ENCODE results near the gene LDLRAP1.

Gene LDLRAP1

GRCh38 chr1:25543425-25544242 is at the start of gene LDLRAP1:
LDLRAP1 (plus strand) TSS chr1:25543606; CDS start chr1:25543699, 93 bp downstream.
- peak; percentile 56 for DNase-seq

- DNase-seq: no peak
Measured at GRCh38 chr1:25494952-25495351, 48.5 kb upstream of the LDLRAP1 start.

DNA sequence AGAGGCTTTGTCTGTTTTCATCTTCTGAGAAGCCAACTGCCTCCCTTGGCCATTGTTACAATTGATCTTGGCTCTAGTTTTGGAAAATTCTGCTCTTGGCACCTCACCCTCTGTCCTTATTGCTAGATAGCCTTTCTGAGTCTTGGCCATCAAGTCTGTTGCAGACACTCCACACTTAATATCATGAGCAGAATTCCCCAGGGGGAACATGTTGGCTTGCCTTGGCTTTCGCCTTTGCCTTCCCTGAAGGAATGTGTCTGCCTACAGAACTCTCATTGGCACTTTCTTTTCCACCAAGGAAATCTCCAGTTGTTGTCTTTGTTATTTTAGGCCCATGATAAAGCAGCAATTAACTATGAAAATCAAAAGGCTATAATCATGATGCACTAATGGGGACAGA is 42.7 kb upstream of the LDLRAP1 start:
- DNase-seq: no peak

GRCh38 chr1:25501235-25502058 is 42.0 kb upstream of the LDLRAP1 start:
- no peak for DNase-seq

GRCh38 chr1:25502957-25503356 is 40.4 kb upstream of the LDLRAP1 start:
- no peak for DNase-seq

GRCh38 chr1:25503551-25504426 is 39.6 kb upstream of the LDLRAP1 start:
- DNase-seq: peak; percentile 66

DNA sequence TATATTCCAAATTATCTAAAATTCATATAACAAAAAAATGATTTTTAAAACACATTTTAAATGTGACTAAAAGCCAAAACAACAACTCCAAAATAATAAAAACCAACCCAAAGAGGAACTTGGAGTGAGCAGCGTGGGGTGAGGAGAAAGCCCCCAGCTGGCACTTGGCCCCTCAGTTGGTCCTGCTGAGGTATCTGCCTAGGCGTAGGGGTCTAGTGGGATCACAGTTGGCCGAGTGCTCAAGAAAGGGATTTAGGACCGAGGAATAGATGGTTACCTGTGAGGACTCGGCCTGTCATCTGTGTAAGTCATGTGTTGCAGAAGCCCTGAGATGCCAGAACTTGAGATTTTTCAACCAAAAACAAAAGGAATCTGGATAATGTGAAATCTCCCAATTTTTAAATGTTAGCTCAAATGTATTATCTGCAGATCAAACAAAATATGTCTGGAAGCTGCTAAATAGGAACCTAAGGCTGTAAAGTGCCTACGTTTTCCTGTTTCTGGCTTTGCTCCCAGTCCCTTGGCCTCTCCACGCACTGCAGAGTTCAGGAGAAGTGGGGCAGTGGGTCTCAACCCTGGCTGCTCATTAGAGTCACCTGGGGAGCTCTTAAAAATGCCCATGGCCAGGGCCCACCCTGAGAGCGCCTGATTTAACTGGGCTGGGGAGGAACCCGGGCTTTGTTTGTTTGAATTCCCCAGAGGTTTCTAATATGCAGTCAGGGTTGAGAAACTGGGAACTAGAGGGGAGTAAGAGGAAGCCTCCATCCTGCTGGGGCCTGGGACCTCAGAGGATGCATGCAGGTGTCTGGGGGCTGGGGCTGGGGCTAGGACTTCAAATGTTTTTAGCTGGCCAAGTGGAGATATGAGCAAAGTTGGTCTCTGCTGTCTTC is 38.5 kb upstream of the LDLRAP1 start:
- no peak for DNase-seq

GRCh38 chr1:25505656-25506385 is 37.6 kb upstream of the LDLRAP1 start:
- DNase-seq: no peak

DNA sequence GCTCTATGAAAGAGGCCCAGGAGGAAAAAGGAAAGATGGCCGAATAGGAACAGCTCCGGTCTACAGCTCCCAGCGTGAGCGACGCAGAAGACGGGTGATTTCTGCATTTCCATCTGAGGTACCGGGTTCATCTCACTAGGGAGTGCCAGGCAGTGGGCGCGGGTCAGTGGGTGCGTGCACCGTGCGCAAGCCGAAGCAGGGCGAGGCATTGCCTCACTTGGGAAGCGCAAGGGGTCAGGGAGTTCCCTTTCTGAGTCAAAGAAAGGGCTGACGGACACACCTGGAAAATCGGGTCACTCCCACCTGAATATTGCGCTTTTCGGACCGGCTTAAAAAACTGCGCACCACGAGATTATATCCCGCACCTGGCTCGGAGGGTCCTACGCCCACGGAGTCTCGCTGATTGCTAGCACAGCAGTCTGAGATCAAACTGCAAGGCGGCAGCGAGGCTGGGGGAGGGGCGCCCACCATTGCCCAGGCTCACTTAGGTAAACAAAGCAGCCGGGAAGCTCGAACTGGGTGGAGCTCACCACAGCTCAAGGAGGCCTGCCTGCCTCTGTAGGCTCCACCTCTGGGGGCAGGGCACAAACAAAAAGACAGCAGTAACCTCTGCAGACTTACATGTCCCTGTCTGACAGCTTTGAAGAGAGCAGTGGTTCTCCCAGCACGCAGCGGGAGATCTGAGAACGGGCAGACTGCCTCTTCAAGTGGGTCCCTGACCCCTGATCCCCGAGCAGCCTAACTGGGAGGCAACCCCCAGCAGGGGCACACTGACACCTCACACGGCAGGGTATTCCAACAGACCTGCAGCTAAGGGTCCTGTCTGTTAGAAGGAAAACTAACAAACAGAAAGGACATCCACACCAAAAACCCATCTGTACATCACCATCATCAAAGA is 36.6 kb upstream of the LDLRAP1 start:
- peak; percentile 33 for DNase-seq

- no peak for DNase-seq
Measured at GRCh38 chr1:25513666-25514065, 29.7 kb upstream of the LDLRAP1 start.

- no peak for DNase-seq
Measured at GRCh38 chr1:25515033-25515432, 28.4 kb upstream of the LDLRAP1 start.

DNA sequence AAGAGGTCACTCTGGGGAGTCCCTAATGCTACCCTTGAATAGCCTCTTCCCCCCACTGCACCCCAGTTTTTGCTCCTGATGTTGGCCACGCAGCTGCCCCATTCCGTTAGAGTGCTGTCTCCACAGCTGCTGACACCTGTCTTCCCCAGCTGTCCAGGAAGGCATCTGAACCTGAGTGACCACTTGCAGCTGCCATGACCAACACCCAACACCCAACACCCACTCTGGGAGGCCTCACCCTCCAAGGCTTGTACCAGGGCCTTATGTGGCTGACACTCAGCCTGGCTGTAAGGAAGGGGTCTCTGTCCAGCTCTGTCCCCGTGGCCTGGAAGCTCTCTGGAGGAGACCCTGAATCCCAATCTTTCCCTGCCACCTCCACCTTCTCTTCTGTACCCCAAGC is 26.7 kb upstream of the LDLRAP1 start:
- no peak for DNase-seq

DNA sequence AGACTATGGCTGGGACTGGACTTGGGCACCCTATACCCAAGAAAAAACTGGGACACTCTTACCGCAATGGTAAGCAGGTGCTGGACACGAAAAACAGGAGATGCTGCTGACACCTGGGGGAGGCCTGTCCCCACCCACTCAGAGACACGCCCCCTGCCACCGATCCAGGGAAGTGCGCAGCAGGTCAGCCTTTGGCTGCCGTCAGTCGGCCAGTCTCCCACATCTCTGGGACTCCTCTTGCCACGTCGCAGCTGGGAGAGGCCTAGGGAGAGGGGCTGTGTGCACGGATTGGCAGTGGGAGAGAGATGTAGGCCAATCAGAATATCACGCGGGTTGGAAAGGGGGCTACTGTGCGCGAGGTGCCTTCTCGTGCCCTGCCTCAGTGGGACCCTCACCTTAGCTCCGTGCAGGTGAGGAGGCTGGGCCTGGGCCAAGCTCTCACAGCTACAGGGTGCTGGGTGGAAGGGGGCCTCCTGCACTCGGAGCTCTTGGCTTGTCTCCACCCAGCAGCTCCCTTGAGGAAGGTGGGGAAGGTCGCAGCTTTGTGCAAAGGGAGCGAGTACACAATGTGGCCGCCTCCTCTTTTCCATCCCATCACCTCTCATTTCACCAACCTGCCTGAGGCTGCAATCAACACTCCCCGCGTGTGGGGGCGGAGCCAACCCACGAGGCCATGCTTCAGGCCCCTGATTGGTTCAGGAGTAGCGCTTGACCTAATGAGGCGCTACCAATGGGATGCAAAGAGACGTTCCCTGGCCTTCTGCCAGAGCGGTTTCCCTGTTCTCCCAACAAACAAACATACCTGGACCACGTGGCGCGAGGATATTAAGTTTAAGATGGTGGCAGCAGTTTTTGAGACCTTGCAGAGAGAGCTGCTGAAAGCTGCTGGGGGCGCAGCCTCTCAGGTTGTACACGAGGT is 25.7 kb upstream of the LDLRAP1 start:
- DNase-seq: no peak

GRCh38 chr1:25519624-25520023 is 23.8 kb upstream of the LDLRAP1 start:
- no peak for DNase-seq

GRCh38 chr1:25520446-25521061 is 22.9 kb upstream of the LDLRAP1 start:
- peak; percentile 56 for DNase-seq

DNA sequence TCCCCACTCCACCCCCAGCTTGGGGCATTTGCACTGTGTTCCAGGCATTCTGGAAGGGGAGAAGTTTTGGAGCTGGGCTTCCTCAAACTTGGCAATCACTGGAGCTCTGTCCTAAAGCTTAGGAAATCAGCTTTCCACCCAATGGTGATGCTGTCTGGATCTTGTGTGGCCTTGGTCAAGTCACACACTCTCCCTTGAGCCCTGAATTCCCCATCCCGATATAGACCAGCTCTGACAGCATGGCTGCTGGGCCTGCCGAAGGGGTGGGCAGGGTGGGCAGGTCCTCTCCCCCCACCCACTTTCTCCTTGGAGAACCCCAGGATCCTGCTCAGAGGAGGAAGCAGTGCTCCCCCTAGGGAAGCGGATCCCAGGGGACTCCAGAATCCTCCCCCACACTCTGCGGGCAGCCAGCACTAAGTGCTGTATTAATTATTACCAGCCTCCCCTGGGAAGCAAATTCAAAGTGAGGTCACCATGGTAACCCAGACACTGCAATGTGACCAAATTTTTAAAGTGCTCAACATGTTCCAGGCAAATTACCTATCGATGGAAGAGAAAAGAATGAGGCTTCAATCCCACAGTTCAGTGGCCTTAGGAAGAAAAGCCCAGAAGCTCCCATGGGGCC is 21.3 kb upstream of the LDLRAP1 start:
- DNase-seq: no peak

- no peak for DNase-seq
Measured at GRCh38 chr1:25523542-25523941, 19.9 kb upstream of the LDLRAP1 start.
